Measurements from ENCODE around the gene LTO1.

Gene LTO1

DNA sequence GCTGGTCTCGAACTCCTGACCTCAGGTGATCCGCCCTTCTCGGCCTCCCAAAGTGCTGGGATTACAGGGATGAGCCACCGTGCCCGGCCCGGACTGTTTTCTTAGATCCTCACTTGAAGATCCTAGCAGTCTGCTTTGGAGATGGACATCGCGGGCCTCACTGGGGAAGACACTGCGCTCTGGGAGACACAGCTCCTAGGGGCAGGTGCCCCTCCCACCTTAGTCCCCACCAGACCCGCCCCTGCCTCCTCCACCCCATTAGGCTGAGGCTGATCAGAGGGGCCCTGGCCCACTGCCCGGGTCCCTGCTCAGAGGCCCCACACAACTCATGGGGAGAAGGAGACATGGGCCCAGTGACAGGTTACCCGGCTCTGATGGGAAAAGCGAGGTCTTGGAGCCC, 11.3 kb upstream of the LTO1 start:
- ChIA-PET POLR2A (no interaction called here), CTCF (interaction anchor here (0.6 to 2.8 kb wide), 3 partner anchors 202 to 361 kb away, joined by 3 to 10 read pairs (median 3); no protein-coding TSS in a partner anchor)
- TF ChIP-seq, protein P1, sequence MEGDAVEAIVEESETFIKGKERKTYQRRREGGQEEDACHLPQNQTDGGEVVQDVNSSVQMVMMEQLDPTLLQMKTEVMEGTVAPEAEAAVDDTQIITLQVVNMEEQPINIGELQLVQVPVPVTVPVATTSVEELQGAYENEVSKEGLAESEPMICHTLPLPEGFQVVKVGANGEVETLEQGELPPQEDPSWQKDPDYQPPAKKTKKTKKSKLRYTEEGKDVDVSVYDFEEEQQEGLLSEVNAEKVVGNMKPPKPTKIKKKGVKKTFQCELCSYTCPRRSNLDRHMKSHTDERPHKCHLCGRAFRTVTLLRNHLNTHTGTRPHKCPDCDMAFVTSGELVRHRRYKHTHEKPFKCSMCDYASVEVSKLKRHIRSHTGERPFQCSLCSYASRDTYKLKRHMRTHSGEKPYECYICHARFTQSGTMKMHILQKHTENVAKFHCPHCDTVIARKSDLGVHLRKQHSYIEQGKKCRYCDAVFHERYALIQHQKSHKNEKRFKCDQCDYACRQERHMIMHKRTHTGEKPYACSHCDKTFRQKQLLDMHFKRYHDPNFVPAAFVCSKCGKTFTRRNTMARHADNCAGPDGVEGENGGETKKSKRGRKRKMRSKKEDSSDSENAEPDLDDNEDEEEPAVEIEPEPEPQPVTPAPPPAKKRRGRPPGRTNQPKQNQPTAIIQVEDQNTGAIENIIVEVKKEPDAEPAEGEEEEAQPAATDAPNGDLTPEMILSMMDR (IDR thresholded peaks at IDR 0.05; ENCODE audit: control extremely low read depth, extremely low read depth, low read depth, missing control alignments) = no peak
- no peak for DNase-seq (ENCODE audit: extremely low spot score)

DNA sequence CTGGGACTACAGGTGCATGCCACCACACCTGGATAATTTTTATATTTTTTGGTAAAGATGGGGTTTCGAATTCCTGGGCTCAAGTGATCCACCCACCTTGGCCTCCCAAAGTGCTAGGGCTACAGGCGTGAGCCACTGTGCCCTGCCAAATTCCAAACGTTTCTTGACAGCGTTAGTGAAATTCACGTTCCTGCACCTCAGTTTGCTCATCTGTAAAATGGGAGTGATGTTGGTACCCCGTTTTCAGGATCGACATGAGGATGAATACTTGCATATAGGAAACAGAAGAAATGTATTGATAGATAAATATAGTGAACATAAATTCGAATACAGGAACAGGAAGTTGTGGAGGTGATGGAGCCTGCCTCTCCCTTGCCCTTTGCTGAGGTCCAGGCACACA, 10.2 kb upstream of the LTO1 start:
- ChIA-PET CTCF (interaction anchor here (0.6 to 3.2 kb wide), 8 partner anchors 11 to 223 kb away, joined by 3 to 11 read pairs (median 4); partner anchors contain the start of gene LTO1), POLR2A (no interaction called here)
- DNase-seq (ENCODE audit: extremely low spot score) = no peak
- TF ChIP-seq, protein P1 (IDR thresholded peaks at IDR 0.05; ENCODE audit: control extremely low read depth, extremely low read depth, low read depth, missing control alignments) = no peak

DNA sequence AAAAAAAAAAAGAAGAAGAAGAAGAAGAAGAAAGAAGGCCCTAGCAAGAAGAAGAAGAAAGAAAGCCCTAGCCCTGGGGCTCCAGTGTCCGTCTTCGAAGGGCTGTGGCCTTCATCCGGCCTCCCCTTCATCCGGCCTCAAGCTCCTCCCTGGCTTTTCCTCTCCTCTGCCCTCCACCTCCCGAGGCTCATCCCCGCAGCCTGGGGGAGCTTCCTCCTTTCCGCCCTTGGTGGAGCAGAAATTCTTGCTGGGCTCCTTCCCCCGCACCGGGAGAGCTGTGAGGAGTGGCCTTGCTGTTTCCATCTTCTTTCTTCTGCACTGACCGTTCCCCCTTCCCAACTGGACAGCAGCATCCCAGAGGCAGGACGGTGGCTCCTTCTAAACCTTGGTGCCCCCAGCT, 9.5 kb upstream of the LTO1 start:
- DNase-seq (ENCODE audit: extremely low spot score) = no peak
- ChIA-PET POLR2A (no interaction called here), CTCF (interaction anchor here (0.9 to 3.2 kb wide), 9 partner anchors 10 to 526 kb away, joined by 3 to 11 read pairs (median 4); partner anchors contain the start of gene LTO1)
- TF ChIP-seq, protein P1 (IDR thresholded peaks at IDR 0.05; ENCODE audit: control extremely low read depth, extremely low read depth, low read depth, missing control alignments) = no peak

DNA sequence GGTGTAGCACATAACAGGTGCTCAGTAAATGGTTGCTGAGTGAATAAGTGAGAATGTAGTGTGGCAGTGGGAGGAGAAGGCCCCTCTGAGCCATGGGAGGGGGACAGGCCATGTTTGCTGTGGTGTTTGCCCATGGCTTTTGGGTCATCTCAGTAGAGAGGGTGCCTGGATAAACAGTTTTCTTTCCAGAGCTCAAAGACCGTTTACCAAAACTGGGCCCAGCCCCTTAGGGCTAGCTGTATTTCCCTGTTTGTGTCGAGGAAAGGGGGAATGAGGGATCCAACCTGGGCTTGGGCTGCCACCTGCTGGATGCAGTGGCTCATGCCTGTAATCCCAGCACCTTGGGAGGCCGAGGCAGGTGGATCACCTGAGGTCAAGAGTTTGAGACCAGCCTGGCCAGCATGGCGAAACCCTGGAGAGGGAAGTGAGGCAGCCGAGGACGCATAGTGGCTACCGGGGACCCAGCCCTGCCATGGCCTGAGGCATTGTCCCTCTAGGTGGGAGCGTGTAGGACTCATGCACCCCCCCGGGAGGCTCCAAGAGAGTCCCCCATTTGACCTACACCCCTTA, 8.7 kb upstream of the LTO1 start:
- DNase-seq (ENCODE audit: extremely low spot score) = no peak
- CTCF ChIA-PET = interaction anchor here (0.9 to 3.2 kb wide), 7 partner anchors 9 to 527 kb away, joined by 3 to 11 read pairs (median 5); partner anchors contain the start of gene LTO1
- TF ChIP-seq, protein P1 (IDR thresholded peaks at IDR 0.05; ENCODE audit: control extremely low read depth, extremely low read depth, low read depth, missing control alignments) = no peak

DNA sequence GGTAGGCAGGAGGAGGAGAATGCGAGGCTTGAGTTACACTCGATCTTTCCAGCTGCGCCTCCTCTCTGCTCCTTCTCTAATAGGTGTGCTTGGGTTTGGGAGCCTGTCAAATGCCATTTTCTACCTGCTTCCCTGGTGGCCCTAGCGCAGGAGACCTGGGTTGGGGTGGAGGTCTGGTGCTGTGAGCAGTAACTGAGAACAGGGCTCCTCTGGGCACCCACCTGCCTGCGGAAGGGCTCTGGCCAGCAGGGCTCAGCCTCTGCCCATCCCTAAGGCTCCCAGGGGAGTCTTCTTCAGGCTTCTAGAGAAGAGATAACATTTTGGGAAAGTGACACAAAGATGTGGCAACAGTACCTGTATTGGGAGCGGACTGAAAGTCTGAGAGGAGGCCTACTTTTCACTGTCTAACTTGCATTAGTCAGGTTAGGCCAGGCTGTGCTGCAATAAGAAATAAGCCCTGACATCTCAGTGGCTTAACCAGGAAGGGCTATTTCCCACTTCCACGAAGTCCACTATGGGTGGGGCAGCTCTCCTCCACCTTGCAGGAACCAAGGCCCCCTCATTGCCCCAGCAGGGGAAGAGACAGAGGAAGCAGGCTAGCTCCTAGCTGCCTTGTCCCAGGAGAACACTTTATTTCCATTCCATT, 7.7 kb upstream of the LTO1 start:
- TF ChIP-seq, protein P1 (IDR thresholded peaks at IDR 0.05; ENCODE audit: control extremely low read depth, extremely low read depth, low read depth, missing control alignments) = no peak
- CTCF ChIA-PET = interaction anchor here (3.2 kb wide), 1 partner anchor 8 kb away, joined by 11 read pairs; the partner anchor contains the start of gene LTO1
- POLR2A ChIA-PET = no interaction called here
- no peak for DNase-seq (ENCODE audit: extremely low spot score)

More for the DNA sequence above, 8.7 kb upstream of the LTO1 start:
- POLR2A ChIA-PET = interaction anchor here (0.6 kb wide), 1 partner anchor 9 kb away, joined by 3 read pairs; the partner anchor contains the start of gene LTO1

DNA sequence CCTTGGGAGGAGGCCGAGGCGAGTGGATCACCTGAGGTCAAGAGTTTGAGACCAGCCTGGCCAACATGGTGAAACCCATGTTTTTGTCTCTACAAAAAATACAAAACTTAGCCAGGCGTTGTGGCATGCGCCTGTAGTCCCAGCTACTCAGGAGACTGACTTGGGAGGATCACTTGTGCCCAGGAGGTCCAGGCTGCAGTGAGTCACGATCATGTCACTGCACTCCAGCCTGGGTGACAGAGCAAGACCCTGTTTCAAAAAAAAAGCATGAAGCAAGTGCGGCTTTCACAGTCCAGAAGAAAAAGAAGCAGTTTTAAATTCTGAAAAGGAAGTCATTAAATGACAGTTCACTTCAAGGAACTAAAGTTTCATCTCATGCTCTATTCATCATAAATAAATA, 7.1 kb upstream of the LTO1 start:
- DNase-seq (ENCODE audit: extremely low spot score) = no peak
- CTCF ChIA-PET = no interaction called here
- POLR2A ChIA-PET = no interaction called here
- TF ChIP-seq, protein P1 (IDR thresholded peaks at IDR 0.05; ENCODE audit: control extremely low read depth, extremely low read depth, low read depth, missing control alignments) = no peak

Measured in GM10248 (cell line).